AG09319 (cell line): Measurements from ENCODE around the gene TTLL5.

Experiments used
- DNase-seq: peaks from one replicate; pipeline ENCODE4 v3.0.0-alpha.2; 2010; ENCODE audit warnings: low read depth; ENCODE audit errors: extremely low read depth
- TF ChIP-seq, protein P1 (sequence below): IDR thresholded peaks from 2 replicates; pipeline ENCODE4 v1.5.1; 2011; ENCODE audit warnings: low read depth, mild to moderate bottlenecking, inconsistent platforms, low read length, moderate library complexity

TTLL5 gene

DNA sequence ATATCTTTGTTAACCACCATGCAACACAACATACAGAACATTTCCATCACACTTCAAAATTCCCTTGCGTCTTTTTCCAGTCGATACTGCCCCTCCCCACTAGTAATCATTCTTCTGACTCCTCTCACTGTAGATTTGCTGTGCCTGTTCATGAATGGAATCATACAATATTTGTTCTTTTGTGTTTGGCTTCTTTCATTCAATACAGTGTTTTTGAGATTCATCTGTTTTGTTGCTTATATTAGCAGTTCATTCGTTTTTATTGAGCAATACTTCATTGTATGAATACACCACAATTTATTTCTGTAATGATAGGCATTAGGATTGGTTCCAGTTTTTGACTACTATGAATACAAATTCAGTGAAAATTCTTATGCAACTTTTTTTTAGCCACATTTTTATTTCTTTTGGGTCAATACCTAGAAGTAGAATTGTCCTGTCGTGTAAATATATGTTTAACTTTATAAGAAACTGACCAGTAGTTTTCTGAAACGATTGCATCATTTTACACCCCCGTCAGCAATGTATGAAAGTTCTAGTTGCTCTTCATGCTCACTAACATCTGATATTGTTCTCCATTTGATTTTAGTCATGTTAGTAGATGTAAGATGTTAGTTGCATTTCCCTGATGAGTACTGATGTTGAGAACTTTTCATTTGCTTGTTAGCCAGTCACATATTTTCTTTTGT is 193.2 kb downstream of the TTLL5 start:
- TF ChIP-seq, protein P1, sequence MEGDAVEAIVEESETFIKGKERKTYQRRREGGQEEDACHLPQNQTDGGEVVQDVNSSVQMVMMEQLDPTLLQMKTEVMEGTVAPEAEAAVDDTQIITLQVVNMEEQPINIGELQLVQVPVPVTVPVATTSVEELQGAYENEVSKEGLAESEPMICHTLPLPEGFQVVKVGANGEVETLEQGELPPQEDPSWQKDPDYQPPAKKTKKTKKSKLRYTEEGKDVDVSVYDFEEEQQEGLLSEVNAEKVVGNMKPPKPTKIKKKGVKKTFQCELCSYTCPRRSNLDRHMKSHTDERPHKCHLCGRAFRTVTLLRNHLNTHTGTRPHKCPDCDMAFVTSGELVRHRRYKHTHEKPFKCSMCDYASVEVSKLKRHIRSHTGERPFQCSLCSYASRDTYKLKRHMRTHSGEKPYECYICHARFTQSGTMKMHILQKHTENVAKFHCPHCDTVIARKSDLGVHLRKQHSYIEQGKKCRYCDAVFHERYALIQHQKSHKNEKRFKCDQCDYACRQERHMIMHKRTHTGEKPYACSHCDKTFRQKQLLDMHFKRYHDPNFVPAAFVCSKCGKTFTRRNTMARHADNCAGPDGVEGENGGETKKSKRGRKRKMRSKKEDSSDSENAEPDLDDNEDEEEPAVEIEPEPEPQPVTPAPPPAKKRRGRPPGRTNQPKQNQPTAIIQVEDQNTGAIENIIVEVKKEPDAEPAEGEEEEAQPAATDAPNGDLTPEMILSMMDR = no peak
- DNase-seq = no peak

DNA sequence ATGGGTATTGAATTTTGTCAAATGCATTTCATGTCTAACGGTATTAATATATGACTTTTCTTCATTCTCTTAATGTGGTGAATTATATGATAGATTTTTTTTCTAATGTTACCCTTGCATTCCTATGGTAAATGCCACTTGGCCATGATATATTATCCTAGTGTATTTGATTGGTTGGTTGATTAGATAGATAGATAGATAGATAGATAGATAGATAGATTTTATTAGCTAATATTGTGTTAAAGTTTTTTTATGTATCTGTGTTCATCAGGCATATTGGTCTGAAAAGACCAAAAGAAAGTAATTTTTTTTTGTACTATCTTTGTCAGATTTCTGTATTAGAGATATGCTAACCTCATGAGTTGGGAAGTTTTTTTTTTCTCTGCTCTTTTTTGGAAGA is 196.2 kb downstream of the TTLL5 start:
- DNase-seq = no peak
- TF ChIP-seq, protein P1 = no peak

DNA sequence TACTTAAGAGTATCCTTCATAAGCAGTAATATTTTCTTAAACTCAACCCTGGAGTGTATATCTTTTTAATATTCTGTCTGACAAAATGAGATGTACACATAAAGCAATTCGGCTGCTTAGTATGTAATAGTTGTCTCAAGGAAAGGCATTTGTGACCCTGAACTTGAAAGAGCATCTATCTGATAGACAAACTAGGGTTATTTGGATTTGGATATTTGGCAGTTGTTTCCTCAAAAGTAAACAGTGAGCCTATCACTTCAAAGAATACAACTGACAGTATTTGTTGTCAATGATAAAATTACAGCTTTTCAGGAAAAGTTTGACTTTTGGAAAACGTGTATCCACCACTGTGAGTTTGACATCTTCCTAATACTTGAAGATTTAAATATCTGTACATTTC is 197.3 kb downstream of the TTLL5 start:
- TF ChIP-seq, protein P1 = no peak
- DNase-seq = no peak

DNA sequence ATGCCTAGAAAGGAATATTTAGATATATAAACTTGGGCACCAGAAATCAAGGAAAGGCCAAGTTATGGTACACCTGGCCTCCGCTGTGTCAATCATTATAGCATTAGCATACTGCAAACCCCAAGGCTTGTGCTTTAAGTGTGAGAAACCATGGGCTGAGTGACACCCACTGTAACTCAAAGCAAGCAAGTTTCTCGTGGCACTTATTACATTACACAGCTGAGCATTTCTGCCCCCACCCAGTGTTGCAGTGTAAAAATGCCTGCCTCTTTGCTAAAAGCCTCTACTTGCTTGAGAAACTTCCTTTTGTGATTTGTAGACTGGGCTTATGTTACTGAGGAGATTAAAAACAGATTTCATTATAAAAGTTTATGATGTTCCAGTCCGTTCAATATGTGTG is 198.7 kb downstream of the TTLL5 start:
- no peak for DNase-seq
- TF ChIP-seq, protein P1 = no peak

DNA sequence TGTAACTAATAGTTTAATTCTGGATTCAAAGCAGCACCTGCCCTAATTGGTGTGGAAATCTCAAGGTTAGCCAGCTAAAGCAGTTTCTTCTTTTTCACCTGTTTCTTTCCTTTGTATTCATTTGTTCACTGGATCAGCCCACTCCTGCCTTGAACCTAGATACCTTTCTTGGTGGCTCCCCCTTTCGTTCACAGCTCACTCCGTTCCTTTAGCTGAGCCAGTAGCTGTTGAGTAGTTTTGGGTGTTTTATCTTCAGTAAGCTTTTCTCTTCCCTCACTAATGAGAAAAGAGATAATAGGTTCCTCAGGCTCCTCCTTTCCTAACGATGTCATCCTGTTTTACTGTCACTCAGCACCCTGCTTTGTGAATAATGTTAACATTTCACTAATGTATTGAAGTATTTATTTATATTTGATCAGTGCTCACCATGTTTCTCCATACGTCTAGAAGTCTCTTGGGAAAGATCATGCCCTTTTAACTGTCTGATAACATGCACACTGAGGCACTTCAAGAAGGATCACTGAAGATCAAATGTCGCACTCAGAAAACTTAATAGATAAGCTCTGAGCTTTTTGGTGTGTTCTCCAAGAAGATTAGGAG is 199.6 kb downstream of the TTLL5 start:
- no peak for DNase-seq
- TF ChIP-seq, protein P1 = no peak

DNA sequence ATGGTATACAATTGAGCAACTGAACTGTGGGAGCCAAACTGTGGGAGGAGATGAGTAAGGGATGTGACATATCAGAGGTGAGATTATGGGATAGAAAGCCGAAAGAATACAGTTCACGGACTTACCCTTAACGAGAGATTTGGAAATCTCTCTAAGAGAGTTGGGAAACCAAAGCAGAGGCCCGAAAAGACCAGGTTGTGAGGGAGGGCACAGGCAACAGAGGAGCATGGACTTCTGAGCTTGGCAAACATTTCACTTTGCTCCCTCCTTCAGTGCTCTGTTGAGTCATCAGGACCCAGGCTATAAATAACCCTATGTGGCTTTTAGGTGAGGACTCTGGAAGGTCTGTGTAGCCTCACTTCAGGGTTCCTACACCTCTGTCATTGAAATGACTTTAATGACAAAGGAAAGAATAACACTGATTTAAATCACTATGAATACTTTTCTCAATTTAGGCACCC is 200.1 kb downstream of the TTLL5 start:
- TF ChIP-seq, protein P1 = no peak
- no peak for DNase-seq

DNA sequence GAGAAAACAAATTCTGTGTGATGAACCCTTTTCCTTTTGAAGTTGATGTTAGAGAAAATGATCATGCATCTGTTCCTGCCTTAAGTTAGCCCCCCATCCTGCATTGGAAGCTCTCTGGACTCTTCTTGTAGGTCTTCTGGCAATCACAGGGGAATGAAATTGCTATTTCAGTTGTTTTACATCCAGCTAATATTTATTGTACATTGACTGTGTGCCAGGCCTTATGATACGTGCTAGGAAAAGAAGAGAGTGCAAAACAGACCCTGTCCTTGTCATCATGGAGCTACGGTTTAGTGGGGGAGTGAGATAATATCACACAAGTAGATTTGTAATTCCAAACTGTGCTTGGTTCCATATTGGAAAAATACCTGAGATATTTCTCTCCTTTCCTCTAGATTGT is 202.2 kb downstream of the TTLL5 start:
- no peak for DNase-seq
- TF ChIP-seq, protein P1 = no peak
